PC-9 (cell line): Measurements from ENCODE around the gene DNAAF2. TPM values are rescaled to one million over a fixed set of nuclear protein-coding genes. Genes with fewer than 3 reads are reported as not detected.
"Not testable (repeated sequence)": the region's sequence is repeated elsewhere in the genome, so short reads cannot be mapped to it uniquely, and the experiment has no call there.

Experiments used
- BruUV-seq: library from RNA; stranded (reverse); fragments of 400-500 nt; replicated peaks from 2 replicates; lab custom pipeline; 2021; lab: Mats Ljungman, UMichigan
- CTCF ChIA-PET: fragments of 300-600 bp; sonication (Branson Sonifier 250); formaldehyde crosslinking; loops from one replicate; lab custom pipeline; 2022; ENCODE audit warnings: antibody characterized with exemption; lab: Charles Lee
- POLR2A ChIA-PET: fragments of 300-600 bp; sonication (Branson Sonifier 250); formaldehyde crosslinking; loops from one replicate; lab custom pipeline; 2022; ENCODE audit warnings: antibody characterized with exemption; ENCODE audit not compliant: unreplicated experiment; lab: Charles Lee
- DNase-seq, 2 experiments: peaks; one replicate each; pipeline versions ENCODE4 v3.0.0 to v3.0.0-alpha.2; 2015 to 2022; ENCODE audit warnings: mixed read lengths in 1 of 2
- H2AFZ ChIP-seq: fragments of 200-600 bp; sonication (generic); 2 replicates; pipeline ENCODE4 v1.8.1; 2017; ENCODE audit warnings: antibody characterized with exemption
- H3F3A ChIP-seq: fragments of 200-600 bp; sonication (generic); 2 replicates; pipeline ENCODE4 v1.8.1; 2017; ENCODE audit warnings: antibody characterized with exemption, mild to moderate bottlenecking, low read depth; ENCODE audit not compliant: insufficient read depth
- H3K27ac ChIP-seq: fragments of 200-600 bp; sonication (generic); 2 replicates; pipeline ENCODE4 v1.6.1; 2016; ENCODE audit warnings: mixed run types
- H3K27me3 ChIP-seq: fragments of 200-600 bp; sonication (generic); 2 replicates; pipeline ENCODE4 v1.6.1; 2016; ENCODE audit warnings: low read depth, mixed run types; ENCODE audit not compliant: insufficient read depth
- H3K36me3 ChIP-seq: fragments of 200-600 bp; sonication (generic); 2 replicates; pipeline ENCODE4 v1.6.1; 2016; ENCODE audit warnings: low read depth, mixed run types
- H3K4me1 ChIP-seq: fragments of 200-600 bp; sonication (generic); replicated peaks from 2 replicates; pipeline ENCODE4 v1.6.1; 2016; ENCODE audit warnings: mixed run types; ENCODE audit not compliant: insufficient read depth
- H3K4me2 ChIP-seq: fragments of 200-600 bp; sonication (generic); 2 replicates; pipeline ENCODE4 v1.6.1; 2017; ENCODE audit warnings: mixed run types
- H3K4me3 ChIP-seq: fragments of 200-600 bp; sonication (generic); 2 replicates; pipeline ENCODE4 v1.6.1; 2016; ENCODE audit warnings: mixed run types
- H3K79me2 ChIP-seq: fragments of 200-600 bp; sonication (generic); 2 replicates; pipeline ENCODE4 v1.6.1; 2017; ENCODE audit warnings: low read depth, mixed run types
- H3K9me2 ChIP-seq: fragments of 200-600 bp; sonication (generic); 2 replicates; pipeline ENCODE4 v1.8.1; 2017; ENCODE audit warnings: mild to moderate bottlenecking; ENCODE audit not compliant: insufficient read depth
- H3K9me3 ChIP-seq: fragments of 200-600 bp; sonication (generic); 2 replicates; pipeline ENCODE4 v1.8.1; 2016; ENCODE audit warnings: low read depth; ENCODE audit not compliant: insufficient read depth
- H4K20me1 ChIP-seq: fragments of 200-600 bp; sonication (generic); 2 replicates; pipeline ENCODE4 v1.8.1; 2017; ENCODE audit not compliant: insufficient read depth
- CTCF ChIP-seq: fragments of 200-600 bp; sonication (generic); conservative IDR thresholded peaks from 2 replicates; pipeline ENCODE4 v1.6.1; 2017; ENCODE audit warnings: mixed run types, antibody characterized with exemption, mild to moderate bottlenecking, moderate library complexity
- EZH2 ChIP-seq: fragments of 200-600 bp; sonication (generic); IDR thresholded peaks from 2 replicates; pipeline ENCODE4 v1.8.0; 2017; ENCODE audit warnings: antibody characterized with exemption, low read depth
- intact Hi-C: fragments of 100-400 bp; cut with micrococcal nuclease; formaldehyde crosslinking; loops from one replicate; pipeline ENCODE4 v1.10.0; 2022; ENCODE audit not compliant: unreplicated experiment
- total RNA-seq: library from RNA; stranded (reverse); gene quantifications from 2 replicates; pipeline ENCODE4 v1.2.3, GENCODE V29; 2021

DNAAF2 gene
- total RNA-seq, 1 experiment from 2014 or later, result 8.2 TPM

GRCh38 chr14:49659526-49660455, 24.7 kb upstream of the DNAAF2 start:
- Histone ChIP-seq H3K4me3 (no peak overlapping the region), H3K4me2 (peak overlapping the region; percentile 42), H3K79me2 (peaks cover 5% of the 10 kb centered on the region; the same call in 1 of the 2 replicates), H4K20me1 (0 out of 2 replicates have a peak, but pooled peaks cover 4% of the 10 kb centered on the region), H3K27ac (peak overlapping the region; percentile 71), H3K9me2 (0 out of 2 replicates have a peak, but pooled peaks cover 4% of the 10 kb centered on the region), H3F3A (peaks cover 40% of the 10 kb centered on the region), H3K9me3 (no peaks in the 10 kb centered on the region), H3K27me3 (no peaks in the 10 kb centered on the region), H3K36me3 (no peaks in the 10 kb centered on the region), H3K4me1 (peaks cover 39% of the 10 kb centered on the region), H2AFZ (no peak overlapping the region)
- DNase-seq, result peak in 1 of 2 experiments; percentile 80
- TF ChIP-seq CTCF, result no peak
- TF ChIP-seq EZH2, result no peak
- BruUV-seq, result no TSS peak
- ChIA-PET POLR2A (interaction anchor here (0.7 kb wide), 1 partner anchor 183 kb away, joined by 4 read pairs; no protein-coding TSS in a partner anchor), CTCF (no interaction called here)
- intact Hi-C loops, result no loop called here

- H3K9me3 ChIP-seq, H2AFZ ChIP-seq, H3K27me3 ChIP-seq, H3K4me3 ChIP-seq, H4K20me1 ChIP-seq, BruUV-seq, H3K79me2 ChIP-seq, POLR2A ChIA-PET, intact Hi-C loops, H3K9me2 ChIP-seq, CTCF ChIA-PET, H3K36me3 ChIP-seq: not testable (repeated sequence)
- peaks cover 43% of the 10 kb centered on the region for H3F3A ChIP-seq
- 0 out of 2 replicates have a peak overlapping the region, but pooled peaks have one; percentile 28 for H3K4me2 ChIP-seq
- peaks cover 39% of the 10 kb centered on the region for H3K4me1 ChIP-seq
- DNase-seq, result peak in 1 of 2 experiments; percentile 39
- H3K27ac ChIP-seq, result peak overlapping the region; percentile 10; the same call in 1 of the 2 replicates
These were observed 22.5 kb upstream of the DNAAF2 start for GRCh38 chr14:49657500-49657899.

- BruUV-seq, result no TSS peak
- no peaks in the 10 kb centered on the region for H4K20me1 ChIP-seq
- peaks cover 29% of the 10 kb centered on the region for H3K4me1 ChIP-seq
- peaks cover 5% of the 10 kb centered on the region; the same call in 1 of the 2 replicates for H3K79me2 ChIP-seq
- H3K36me3 ChIP-seq, result no peaks in the 10 kb centered on the region
- TF ChIP-seq CTCF (no peak), EZH2 (no peak)
- H3K27ac ChIP-seq, result no peak overlapping the region
- H3K4me2 ChIP-seq, result no peak overlapping the region
- no peaks in the 10 kb centered on the region for H3K9me3 ChIP-seq
- no peak overlapping the region for H2AFZ ChIP-seq
- peaks cover 43% of the 10 kb centered on the region for H3F3A ChIP-seq
- intact Hi-C loops, result no loop called here
- CTCF ChIA-PET, result no interaction called here
- H3K4me3 ChIP-seq, result no peak overlapping the region
- no peaks in the 10 kb centered on the region for H3K9me2 ChIP-seq
- no peak for DNase-seq
- POLR2A ChIA-PET, result no interaction called here
- H3K27me3 ChIP-seq, result no peaks in the 10 kb centered on the region
These were observed 19.5 kb upstream of the DNAAF2 start for GRCh38 chr14:49654511-49654910.
